HG02885 (cell line): Measurements from ENCODE around the gene INPP1.
A peak's percentile ranks its signal among the peaks of the same experiment; 100 is the strongest.

ENCODE experiments used
- ATAC-seq: cut with Tn5 transposase; IDR thresholded peaks from one replicate; pipeline ENCODE4 v1.9.1; 2021; ENCODE audit warnings: mild to moderate bottlenecking; ENCODE audit not compliant: unreplicated experiment, poor library complexity

Gene INPP1

DNA sequence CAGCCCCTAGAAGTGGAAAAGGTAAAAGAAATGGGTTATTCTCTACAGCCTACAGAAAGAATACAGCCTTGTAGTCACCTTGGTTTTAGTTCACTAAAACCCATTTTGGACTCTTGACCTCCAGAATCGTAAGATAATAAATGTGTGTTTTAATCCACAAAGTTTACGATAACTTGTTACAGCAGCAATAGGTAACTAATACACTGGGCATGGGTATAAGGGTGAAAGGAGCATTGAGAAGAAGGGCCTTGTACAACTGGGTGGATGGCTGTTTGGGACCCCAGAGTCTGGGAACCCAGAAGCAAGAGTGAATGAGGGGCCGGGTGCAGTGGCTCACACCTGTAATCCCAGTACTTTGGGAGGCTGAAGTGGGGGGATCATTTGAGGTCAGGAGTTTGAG lies 62.6 kb downstream of the INPP1 start:
- ATAC-seq, result no peak

DNA sequence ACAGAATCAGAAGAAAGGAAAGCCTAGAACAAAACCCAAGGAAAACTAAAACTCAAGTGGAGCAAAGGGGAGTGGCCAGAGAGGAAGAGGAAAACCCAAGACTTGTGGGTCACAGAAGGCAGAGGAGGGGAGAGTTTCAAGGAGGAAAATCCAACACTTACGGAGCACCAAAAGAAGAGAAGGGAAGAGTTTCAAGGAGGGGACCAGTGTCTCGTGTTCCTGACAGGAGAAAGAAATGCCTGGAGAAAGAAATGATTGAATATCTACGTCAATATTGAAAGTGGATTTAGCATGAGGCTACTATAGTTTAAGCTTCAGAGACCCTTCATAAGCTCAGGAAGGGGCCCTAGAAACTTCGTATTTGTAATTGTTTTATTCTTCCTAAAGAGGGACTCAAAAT lies 63.4 kb downstream of the INPP1 start:
- ATAC-seq, result no peak

GRCh38 chr2:190407246-190407661 lies 63.9 kb downstream of the INPP1 start:
- no peak for ATAC-seq

DNA sequence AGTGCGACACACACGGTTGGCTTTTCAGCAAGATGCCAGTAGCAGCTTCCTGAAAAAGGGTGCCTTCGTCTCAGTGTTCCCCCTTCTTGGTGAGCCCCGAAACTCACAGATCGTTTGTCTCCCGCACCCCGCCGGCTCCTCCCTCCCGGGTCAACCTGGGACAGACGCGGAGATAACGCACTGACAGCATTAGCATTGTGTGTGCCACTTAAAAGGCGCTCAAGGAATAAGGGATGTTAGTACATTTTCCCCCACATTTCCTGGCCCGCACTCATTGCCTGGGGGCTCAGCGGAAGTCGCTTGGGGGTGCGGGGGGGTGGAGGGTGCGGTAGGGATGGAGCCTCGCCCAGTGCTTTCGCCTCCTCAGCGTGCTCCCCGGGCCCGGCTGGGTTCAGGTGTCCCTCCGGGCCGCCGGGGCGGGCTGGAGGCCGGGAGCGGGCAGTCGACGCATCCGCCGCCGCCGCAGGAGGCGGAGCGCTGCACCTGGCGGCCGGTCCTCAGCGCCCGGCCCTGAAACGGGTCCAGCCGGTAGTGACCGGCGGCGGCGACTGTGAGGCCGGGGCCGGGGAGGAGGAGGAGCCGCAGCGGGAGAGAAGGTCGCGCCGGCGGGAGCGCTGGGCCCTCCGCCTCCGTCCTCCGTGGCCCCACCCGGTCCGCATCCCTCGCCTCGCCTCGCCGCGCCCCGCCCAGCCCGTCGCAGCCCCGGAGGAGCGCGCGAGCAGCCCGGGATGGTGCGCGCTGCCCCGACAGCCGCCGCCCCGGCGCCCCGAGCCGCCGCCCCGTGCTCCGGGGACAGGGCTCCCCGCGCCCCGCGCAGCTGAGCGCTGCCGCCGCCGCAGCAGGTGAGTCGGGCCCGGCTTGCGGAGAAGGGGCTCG lies 64.5 kb downstream of the INPP1 start, which contains the start of gene MFSD6:
Gene MFSD6 (plus strand): TSS at position 694 of the 876 bp plus-strand sequence. CDS start 27,675 bp downstream, outside the sequence.
- peak; percentile 67 for ATAC-seq

DNA sequence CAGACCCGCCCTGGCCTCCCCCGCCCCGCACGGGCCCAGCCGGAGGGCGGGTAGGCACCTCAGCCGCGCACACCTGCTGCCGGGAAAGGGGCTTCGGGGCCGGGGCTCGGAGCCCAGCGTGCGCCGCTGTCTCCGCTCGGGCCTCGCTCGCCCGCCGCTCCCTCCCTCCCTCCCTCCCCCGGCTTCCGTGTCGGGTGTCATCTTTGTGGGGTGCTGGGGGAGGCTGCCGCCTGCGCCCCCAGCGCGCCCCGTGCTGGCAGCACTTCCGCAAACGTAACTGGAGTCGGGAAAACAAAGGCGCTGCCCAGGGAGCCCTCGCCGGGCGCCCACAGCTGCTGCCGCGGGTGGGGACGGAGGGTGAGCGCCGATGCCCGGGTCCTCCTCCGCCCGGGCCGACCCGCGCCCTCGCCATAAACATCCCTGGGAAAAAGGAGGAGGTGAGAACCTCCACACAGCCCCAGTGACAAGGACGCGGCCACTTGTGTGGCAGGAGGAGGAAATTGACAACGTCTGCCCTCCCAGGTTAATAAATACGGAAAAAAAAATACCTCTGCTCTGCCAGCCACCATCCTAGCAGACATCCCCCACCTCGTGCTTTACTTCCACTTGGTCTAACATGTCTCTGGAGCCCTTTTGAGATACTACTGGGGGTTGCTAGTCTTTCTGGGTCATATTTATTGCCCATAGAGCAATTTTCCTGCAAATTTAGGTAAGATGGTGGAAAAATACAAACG lies 65.3 kb downstream of the INPP1 start:
- ATAC-seq, result peak; percentile 63

DNA sequence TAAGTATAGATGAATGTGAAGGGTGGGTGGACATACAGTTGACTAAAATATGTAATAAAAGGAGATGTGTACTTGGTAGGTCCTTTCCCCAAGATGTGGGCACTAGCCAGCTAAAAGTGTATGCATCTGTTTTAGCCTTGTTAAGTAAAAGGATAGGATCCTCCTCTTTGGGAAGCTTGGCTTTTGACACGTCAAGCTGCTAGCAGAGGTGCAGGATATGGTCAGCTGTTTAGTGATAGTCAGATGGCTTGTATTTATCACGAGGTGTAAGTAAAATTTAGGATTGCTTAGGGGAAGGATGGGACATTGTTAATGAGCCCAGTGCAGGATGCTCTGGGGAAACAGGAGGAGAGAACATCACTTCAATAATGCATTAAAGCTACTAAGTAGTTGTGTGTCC lies 66.2 kb downstream of the INPP1 start:
- ATAC-seq, result no peak

- ATAC-seq, result no peak
These were observed 66.8 kb downstream of the INPP1 start for GRCh38 chr2:190410166-190410565.

DNA sequence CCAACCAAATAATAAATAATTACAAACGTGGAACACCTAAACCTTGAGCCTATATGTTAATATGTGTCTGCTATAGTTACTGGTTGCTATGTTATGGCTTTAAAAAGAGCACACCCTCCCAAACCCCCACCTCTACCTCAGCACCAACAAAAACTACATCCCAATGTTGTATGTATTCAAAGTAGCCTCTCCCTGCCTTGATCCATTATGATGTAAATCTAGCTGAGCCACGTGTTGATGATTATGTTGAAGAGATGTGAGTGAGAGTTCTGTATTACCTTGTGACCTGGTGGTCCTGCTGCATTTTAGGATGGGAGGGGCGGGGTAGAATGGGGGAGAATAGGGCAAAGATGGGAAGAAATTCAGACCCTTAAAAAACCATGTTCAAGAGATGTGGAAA lies 69.6 kb downstream of the INPP1 start:
- ATAC-seq, result no peak

GRCh38 chr2:190413421-190413820 lies 70.0 kb downstream of the INPP1 start:
- ATAC-seq, result no peak

DNA sequence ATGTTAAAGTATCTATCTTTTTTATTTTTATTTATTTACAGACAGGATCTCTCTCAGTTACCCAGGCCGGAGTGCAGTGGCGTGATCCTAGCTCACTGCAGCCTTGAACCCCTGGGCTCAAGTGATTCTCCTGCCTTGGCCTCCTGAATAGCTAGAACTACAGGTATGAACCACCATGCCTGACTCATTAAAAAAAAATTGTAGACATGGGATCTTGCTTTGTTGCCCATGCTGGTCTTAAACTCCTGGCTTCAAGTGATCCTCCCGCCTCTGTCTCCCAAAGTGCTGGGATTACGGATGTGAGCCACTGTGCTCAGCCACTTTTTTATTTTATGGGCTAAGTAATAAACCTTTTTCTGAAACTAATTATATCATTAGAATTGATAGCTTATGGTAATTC lies 71.9 kb downstream of the INPP1 start:
- no peak for ATAC-seq

DNA sequence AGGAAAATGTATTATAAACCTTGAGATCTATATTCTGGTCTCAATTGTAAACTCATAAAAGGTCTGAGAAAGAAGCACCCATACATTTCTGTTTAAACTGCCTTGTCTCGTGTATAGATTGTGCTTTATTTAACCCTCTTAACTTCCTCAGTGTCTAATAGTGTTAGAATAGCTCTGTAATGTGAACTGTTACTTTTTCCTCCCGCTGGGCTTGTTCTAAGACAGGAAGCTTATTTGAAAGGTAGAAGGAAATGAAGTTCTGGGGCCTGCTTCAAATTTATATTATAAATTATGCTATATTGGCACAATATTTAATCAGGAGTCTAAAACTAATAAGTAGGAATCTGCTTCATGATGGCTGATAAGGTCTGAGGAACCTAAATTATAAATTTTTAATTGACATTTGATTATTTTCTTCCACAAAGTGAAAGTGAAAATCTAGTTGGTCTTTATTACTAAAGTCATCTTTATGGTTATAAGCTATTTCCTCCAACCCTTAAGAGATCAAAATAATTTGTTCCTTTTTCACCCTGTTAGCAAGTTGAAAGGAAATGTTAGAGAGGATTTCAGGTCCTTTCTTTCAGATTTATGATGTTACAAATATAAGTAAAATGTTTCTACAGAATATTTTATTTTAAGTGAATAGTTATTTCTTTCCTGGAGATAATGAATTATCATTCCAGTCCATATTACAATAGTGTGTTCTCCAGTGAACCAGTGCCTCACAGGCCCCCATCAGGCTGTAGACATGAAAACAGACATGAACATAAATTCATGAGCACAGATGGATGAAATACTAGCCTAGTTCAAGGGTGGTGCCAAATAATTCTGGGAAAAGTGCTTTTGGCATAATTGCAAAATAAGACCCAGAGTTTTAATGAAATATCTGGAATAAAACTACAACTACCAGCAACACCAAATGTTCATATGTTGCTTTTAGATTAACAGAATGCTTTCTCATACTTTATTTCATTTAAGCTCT lies 72.7 kb downstream of the INPP1 start:
- peak; percentile 69 for ATAC-seq

GRCh38 chr2:190417045-190417842 lies 73.9 kb downstream of the INPP1 start:
- ATAC-seq, result no peak

DNA sequence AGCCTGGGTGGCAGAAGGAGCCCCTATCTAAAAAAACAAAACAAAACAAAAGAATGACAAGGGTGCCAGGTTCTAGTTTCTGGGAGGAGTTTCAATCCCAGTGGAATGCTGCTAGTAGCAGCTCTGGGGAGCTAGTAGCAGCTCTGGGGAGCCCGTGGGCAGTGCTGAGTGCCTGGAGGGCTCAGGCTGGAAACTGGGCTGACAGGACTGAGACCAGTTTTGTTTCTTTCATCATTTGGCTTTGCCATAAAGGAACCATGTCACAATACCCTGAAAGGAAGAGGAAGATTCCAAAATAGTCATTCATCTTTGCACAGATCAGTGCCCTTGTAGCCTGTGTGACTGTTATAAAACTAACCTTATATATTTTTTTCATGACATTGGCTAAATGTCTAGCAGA lies 75.3 kb downstream of the INPP1 start:
- ATAC-seq, result no peak

DNA sequence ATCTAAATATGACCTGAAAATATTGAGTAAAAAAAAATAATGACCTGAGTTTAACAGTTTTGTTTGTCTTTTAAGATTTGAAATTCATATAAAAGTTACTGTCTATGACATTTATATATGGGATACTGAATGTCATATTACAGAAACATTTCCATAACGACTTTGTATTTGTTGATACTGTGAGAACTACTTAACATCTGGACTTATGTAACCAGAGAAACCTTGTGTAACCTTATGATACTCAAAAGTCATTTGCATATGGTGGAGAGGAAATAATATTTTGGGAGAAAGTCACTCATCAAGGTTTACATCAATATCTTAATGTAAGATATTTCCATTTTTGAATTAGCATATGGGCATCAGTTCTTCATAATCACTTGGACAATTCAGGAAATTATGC lies 77.4 kb downstream of the INPP1 start:
- ATAC-seq, result no peak
